ENCODE data around the gene ACSS1.

ACSS1 gene

DNA sequence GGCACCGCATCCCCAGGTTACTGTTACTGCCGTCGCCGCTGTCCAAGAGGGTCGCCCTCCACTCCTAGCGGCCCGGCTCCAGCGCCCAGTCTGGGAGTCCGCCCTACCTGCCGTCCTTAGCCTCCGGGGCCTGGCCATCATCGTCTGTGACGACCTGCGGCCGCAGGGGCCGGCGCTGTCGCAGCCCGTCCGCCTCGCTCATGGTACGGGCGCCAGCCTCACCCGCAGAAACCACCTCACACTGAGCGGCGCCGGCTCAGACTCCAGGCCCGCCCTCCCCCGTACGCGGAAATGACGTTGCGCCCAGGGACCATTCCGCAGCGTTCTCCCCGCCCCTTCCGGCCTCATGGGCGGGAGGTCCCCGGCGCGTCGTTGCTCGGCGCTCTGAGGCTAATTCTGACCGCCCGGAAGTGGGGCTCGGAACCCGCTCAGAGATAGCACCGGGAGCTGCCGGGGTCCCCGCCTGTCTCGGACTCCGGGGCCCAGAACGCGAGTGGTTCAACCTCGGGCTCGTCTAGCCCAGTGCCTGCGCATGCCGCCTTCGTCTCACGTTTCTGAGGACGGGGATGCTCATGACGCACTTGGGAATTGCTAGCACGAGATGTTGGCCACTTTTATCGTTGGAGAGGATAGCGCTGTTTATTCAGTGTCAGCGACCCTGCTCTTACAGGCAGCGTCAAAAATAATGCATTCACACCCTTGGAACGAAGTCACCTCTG is 65.3 kb downstream of the ACSS1 start, which contains the start of gene APMAP:
TSS of gene APMAP (minus strand) at position 265 of the 719 bp plus-strand sequence. CDS start at position 202, 63 bp downstream.
- peak; percentile 97 for DNase-seq

GRCh38 chr20:24991897-24992486 is 65.9 kb downstream of the ACSS1 start:
- DNase-seq, result no peak

DNA sequence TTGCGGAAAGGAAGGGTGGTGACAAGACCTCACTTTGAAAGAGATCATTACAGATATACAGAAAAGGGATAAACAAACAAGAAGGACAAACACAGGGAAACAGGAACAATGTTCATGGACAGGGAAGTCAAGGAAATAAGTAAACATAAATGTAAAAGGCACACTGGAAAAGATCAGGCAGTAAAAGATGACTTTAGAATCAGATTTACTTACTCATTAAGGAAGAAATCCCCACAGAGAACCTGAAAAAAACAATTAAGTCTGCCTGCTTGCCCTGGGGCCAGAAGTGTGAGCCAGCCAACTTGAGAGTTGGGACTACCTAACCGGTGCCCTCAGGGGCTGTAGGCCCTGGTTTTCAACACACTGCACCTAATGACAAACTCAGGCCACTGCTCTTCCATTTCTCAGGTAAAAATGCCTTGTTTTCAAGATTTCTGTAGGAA is 67.1 kb downstream of the ACSS1 start:
- DNase-seq, result no peak

DNA sequence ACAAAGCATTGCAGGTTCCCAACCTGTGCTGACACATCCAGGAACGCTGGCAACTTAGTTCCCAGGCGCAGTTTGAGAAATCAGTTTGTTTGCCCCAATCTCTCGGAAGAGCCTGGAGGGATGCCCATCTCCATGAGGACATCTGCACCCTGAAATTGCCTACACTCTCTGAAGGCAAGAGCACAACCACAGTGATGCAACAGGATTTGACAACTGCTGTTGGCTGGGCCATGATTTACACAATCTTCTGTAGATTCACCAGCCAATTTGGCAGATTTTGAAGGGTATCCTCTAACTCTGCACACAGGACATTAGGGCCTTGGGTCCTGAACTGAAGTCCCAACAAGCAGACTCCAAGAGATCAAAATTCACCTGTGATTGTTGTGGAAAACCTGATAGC is 68.8 kb downstream of the ACSS1 start:
- DNase-seq, result no peak

GRCh38 chr20:24987873-24988835 is 69.8 kb downstream of the ACSS1 start:
- DNase-seq, result no peak

GRCh38 chr20:24987244-24987643 is 70.7 kb downstream of the ACSS1 start:
- DNase-seq, result no peak

DNA sequence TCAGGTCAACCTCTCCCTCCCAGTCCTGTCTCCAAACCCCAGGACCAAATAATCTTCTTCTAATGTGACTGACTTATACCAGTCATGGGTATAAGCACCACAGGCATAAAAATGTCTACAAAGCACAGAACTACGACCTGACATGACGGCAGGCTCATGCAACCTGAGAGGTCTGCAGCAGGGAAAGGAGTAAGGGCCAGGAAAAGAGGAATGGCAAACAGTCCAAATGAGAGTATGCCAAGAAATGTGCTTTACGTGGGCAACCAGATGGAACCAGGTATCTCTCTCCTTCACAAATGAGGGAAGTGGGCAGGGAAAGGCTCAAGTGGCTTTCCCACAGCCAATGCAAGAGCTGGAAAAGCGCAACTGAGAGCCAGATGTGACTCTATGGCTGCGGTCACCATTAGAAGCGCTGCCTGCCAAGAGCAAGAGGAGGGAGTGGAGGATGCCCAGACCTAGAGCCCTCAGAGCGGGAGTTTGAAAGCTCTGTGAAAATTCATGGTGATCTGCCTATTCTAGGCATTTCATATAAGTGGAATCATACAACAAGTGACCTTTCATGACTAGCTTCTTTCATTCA is 71.4 kb downstream of the ACSS1 start:
- DNase-seq, result no peak

DNA sequence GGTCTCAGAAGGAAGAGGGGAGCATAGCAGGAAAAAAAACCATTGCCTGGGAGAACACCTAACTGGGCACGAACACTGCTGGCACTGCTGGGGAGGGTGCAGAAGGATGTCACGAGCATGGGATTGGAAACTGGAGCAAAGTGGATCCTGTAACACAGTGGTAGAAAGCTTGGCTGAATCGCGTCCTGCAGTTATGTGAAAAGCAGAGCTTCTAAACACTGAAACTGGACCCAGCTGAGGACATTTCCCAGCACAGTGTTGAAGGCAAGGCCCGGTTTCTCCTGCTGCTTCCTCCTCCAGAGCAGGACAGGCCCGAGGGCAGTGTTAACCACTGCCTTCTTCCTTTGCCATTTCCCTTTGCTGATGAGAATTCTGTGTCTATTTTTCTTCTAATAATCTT is 72.1 kb downstream of the ACSS1 start:
- DNase-seq, result peak; percentile 29

GRCh38 chr20:24984961-24985640 is 72.8 kb downstream of the ACSS1 start:
- DNase-seq, result no peak

DNA sequence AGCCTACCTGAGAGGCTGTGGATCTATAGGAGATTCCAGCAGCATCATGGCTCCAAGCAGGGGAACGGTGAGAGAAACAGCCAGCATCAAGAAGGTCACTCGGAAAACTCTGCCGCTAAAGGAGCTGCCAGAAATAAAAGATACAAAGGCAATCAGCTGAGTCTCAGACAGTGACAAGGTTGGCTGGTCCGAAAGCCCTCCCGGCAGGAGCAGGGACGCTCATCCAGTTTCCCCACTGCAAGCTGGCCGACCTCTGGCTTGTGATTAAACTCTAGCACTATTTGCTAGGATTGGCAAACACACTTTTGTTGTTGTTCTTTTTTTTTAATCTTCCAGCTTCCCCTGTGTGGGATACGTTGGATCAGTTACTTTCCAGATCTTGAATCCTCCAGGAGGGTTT is 74.0 kb downstream of the ACSS1 start:
- no peak for DNase-seq

GRCh38 chr20:24981790-24982189 is 76.1 kb downstream of the ACSS1 start:
- DNase-seq, result peak; percentile 11

DNA sequence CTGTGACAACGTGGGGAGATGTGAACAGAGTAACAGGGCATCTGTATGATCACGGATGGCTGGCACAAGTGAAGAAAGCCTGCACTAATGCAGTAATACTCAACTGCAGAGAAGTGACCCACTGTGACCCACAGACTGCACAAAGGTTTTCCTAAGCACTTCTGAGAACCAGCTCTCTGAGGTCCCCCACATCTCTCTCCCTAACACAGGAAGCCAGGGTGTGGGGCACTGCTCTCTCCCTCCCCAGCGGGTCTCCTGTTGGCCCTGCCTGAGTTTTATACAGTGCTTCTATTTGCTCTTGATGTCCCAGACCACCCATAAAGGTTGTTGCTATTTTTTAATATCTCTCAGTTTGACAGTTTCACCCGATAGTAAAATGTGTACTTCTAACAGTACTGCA is 76.7 kb downstream of the ACSS1 start:
- DNase-seq, result no peak

DNA sequence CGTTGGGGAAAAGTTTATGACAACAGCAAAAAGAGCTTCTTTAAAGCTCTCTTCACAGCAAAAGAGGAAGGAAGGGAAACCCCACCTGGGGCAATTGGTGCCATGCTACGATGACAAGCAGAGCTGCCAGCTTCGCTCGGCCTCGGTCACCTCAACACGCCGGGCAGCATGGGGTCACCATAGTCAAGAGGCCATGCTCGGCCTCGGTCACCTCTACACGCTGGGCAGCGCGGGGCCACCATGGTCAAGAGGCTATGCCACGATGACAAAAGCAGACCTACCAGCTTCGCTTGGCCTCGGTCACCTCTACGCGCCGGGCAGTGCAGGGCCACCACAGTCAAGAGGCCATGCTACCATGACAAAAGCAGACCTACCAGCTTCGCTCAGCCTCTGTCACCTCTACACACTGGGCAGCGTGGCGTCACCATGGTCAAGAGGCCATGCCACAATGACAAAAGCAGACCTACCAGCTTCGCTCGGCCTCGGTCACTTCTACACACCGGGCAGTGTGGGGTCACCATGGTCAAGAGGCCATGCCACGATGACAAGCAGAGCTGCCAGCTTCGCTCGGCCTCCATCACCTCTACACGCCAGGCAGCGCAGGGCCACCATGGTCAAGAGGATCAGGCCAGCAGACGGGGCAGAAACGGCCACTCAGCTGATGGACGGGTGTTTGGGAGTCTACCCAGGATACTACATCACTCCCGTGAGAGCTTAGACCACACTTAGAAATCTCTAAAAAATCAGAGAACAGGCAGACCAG is 77.5 kb downstream of the ACSS1 start:
- DNase-seq, result no peak

GRCh38 chr20:24979036-24979960 is 78.6 kb downstream of the ACSS1 start:
- no peak for DNase-seq

DNA sequence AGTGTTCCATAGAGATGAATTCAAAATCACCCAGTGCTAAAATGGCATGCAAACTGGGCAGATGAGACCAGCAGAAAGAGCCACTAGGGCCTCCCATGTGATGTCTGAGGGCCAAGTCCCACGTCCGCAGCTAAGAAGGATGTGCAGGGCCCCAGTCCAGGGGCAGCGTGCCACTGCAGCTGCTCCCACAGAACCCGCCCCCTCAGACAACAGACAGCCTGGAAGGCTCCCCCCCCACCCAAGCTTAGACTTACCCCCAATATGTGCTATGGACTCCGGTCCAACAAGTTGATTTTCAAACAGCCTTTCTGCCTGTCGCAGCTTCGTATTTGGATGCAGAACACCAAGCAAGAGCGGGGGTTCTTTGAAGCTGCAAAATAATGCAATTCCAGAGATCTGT is 79.4 kb downstream of the ACSS1 start:
- peak; percentile 73 for DNase-seq

GRCh38 chr20:24977797-24978196 is 80.1 kb downstream of the ACSS1 start:
- DNase-seq, result peak; percentile 29

- no peak for DNase-seq
Measured at GRCh38 chr20:24977336-24977735, 80.6 kb downstream of the ACSS1 start.

DNA sequence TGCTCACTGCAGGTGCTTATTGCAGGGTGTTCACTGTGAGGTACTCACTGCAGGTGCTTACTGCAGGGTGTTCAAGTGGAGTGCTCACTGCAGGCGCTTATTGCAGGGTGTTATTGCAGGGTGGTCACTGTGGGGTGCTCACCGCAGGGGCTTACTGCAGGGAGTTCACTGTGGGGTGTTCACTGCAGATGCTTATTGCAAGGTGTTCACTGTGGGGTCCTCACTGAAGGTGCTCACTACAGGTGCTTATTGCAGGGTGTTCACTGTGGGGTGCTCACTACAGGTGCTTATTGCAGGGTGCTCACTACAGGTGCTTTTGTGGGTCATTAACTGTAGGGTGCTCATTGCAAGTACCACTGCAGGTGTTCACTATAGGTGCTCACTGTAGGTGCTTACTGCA is 85.6 kb downstream of the ACSS1 start:
- no peak for DNase-seq

GRCh38 chr20:24971376-24972101 is 86.4 kb downstream of the ACSS1 start:
- DNase-seq, result no peak

GRCh38 chr20:24970754-24971153 is 87.2 kb downstream of the ACSS1 start:
- DNase-seq, result no peak
